Suppressor macrophage treated with lipopolysaccharide for 1 hour (primary cell): ENCODE results near the gene STXBP5L.
"Not testable (repeated sequence)": the region's sequence is repeated elsewhere in the genome, so short reads cannot be mapped to it uniquely, and the experiment has no call there.

Experiments used
- DNase-seq, 3 donors: peaks; one replicate each; pipeline ENCODE4 v3.0.0-alpha.2; 2020 to 2022

The STXBP5L gene

GRCh38 chr3:121063628-121064027 lies 155.6 kb downstream of the STXBP5L start:
- DNase-seq: no peak

- DNase-seq: no peak
These were observed 156.1 kb downstream of the STXBP5L start for GRCh38 chr3:121064121-121064520.

GRCh38 chr3:121072133-121072532 lies 164.1 kb downstream of the STXBP5L start:
- DNase-seq: no peak

GRCh38 chr3:121073011-121073410 lies 165.0 kb downstream of the STXBP5L start:
- DNase-seq: no peak

- DNase-seq: no peak
These were observed 167.2 kb downstream of the STXBP5L start for GRCh38 chr3:121075191-121075590.

GRCh38 chr3:121078378-121079101 lies 170.5 kb downstream of the STXBP5L start:
- not testable (repeated sequence) for DNase-seq

- DNase-seq: no peak
These were observed 188.9 kb downstream of the STXBP5L start for GRCh38 chr3:121096953-121097352.

- DNase-seq: not testable (repeated sequence)
These were observed 203.1 kb downstream of the STXBP5L start for GRCh38 chr3:121111086-121111485.

GRCh38 chr3:121111914-121112612 lies 204.1 kb downstream of the STXBP5L start:
- no peak for DNase-seq

GRCh38 chr3:121126033-121126706 lies 218.2 kb downstream of the STXBP5L start:
- no peak for DNase-seq

GRCh38 chr3:121126707-121127035 lies 218.7 kb downstream of the STXBP5L start:
- DNase-seq: no peak

GRCh38 chr3:121152573-121152972 lies 244.6 kb downstream of the STXBP5L start:
- DNase-seq: peak in 1 of 3 donors; percentile 0

- no peak for DNase-seq
These were observed 245.8 kb downstream of the STXBP5L start for GRCh38 chr3:121153851-121154250.

- no peak for DNase-seq
These were observed 247.0 kb downstream of the STXBP5L start for GRCh38 chr3:121155028-121155427.

GRCh38 chr3:121165397-121165837 lies 257.4 kb downstream of the STXBP5L start:
- DNase-seq: no peak

- DNase-seq: no peak
These were observed 259.6 kb downstream of the STXBP5L start for GRCh38 chr3:121167374-121168139.

GRCh38 chr3:121175083-121175482 lies 267.1 kb downstream of the STXBP5L start:
- no peak for DNase-seq

- DNase-seq: not testable (repeated sequence)
These were observed 282.6 kb downstream of the STXBP5L start for GRCh38 chr3:121190626-121191025.

- DNase-seq: no peak
These were observed 294.6 kb downstream of the STXBP5L start for GRCh38 chr3:121202573-121202972.

- no peak for DNase-seq
These were observed 315.1 kb downstream of the STXBP5L start for GRCh38 chr3:121223116-121223515.

- DNase-seq: no peak
These were observed 321.0 kb downstream of the STXBP5L start for GRCh38 chr3:121228971-121229370.

- not testable (repeated sequence) for DNase-seq
These were observed 322.2 kb downstream of the STXBP5L start for GRCh38 chr3:121230194-121230593.

- DNase-seq: no peak
These were observed 323.9 kb downstream of the STXBP5L start for GRCh38 chr3:121231872-121232271.
